Fibroblast of peridontal ligament (primary cell): Measurements from ENCODE around the gene SOWAHB.
A peak's percentile ranks its signal among the peaks of the same experiment; 100 is the strongest.
"Not testable (repeated sequence)": the region's sequence is repeated elsewhere in the genome, so short reads cannot be mapped to it uniquely, and the experiment has no call there.

Source experiments
- DNase-seq: peaks from one replicate; pipeline ENCODE4 v3.0.0-alpha.2; 2010; ENCODE audit errors: extremely low read depth

SOWAHB gene

GRCh38 chr4:76896048-76896447 is 1.9 kb downstream of the SOWAHB start:
- DNase-seq, result no peak

DNA sequence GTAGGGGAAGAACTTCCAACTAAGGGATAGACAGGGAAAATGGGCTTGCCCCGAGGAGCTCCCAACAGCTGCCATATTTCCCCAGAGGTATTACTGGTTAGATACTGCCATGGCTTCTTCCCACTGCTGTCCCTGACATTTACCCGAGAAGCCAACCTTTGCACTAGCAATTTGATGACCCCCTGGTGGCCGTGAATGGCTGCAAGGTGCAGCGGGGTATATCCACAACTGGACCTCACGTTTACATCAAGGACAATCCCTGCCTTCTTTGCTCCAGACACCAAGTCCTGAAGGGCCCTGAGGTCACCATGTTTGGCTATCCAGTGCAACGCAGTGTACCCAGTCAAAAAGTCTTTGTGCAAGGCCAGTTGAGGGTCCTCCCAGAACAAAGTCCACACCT is 2.3 kb downstream of the SOWAHB start:
- no peak for DNase-seq

GRCh38 chr4:76894537-76895255 is 3.2 kb downstream of the SOWAHB start:
- no peak for DNase-seq

DNA sequence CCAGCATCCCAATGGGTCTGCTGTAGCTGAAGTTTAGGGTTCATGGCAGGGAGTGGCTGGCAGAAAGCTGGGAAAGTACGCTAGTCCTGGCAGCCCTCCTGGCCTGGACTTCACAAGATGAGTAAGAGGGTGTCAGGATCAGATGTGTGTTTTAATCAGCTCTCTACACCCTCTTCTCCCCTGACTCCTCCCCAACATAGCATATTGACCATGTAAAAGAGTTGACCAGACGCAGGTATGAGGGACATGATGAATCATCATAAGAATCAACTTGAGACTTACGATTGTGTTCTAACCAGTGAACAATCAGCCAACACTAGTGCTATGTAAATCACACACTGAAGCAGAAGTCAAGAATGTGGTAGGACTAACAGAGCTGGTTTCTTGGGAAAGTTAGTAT is 5.3 kb downstream of the SOWAHB start:
- no peak for DNase-seq

DNA sequence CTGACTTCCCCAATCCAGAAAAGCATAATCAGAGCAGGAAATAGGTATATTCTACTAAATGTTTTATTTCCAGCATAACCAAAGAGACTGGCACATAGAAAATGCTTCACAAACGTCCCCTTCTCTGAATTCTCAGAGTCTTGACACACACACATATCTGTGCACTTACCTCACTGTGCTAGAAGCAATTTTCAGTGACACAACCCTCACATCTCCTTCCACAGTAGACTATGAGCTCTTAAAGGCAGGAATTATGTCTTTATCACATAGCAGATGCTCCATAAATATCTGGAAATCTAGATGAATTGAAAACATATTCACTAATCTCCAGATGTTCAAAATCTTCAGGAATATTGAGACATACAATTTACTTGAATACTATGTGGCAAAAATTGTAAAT is 5.9 kb downstream of the SOWAHB start:
- no peak for DNase-seq

DNA sequence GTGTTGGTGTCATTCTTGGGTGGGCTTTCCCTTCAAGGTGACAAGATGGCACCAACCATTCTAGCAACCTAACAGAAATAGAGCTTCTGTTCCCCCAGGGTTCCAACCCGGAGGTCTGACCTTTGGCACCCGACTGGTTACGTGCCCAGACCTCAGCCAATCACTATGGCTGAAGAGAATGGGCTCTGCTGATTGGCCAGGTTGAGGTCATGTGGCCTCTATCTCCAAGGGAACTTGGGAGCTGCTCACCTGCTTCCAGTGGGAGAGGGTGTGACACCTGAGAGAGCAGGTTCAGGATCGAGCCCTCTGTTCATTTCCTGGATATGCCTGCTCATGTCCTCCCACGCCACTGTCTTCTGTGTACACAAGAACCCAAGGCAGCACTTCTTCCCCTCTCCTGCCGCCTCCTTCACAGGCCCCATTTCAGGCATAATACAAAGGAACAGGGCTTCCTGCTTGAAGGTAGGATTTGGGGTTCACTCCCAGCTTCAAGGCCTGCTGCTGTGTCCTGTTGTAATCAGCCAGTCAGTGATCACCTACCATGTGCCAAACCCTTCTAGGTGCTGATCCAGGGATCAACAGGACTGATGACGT is 11.0 kb downstream of the SOWAHB start:
- no peak for DNase-seq

DNA sequence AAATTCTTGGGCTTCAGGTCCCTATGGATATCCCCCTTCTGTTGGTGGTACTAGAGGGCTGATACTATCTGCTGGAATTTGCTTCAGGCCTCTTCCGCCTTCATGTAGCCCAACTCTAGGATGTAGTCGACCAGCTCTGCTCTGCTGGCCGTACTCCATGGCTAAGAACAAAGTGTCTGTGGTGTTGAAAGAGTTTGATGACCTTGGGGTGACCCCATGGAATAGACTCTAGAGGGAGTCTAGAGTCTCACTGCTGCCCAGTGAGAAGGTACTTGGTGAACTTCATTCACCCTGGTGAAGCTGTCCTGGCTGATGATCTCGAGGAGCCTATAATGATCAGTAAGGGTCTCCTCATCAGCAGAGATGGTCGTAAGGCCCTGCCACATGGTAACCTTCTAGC is 11.7 kb downstream of the SOWAHB start:
- no peak for DNase-seq

GRCh38 chr4:76883147-76883546 is 14.8 kb downstream of the SOWAHB start:
- no peak for DNase-seq

GRCh38 chr4:76882630-76883029 is 15.3 kb downstream of the SOWAHB start:
- DNase-seq, result no peak

DNA sequence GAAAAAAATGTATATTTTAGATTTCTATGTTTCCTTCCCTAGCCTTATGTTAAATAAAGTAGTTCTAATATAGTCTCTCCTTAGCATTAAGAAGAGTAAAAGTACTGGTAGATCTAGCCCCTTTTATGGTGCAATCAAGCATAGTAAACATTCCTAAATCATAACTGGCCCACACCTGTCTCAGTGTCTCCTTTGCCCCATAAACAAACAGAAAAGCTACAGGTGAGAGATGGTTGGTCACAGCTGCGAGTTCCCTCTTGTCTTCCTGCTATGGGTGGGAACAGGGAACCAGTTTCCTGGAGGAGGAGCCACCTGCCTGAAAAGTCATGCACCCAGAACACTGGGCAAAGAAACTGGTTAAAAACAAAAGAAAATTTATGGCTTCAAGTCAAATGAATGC is 16.6 kb downstream of the SOWAHB start:
- DNase-seq, result no peak

DNA sequence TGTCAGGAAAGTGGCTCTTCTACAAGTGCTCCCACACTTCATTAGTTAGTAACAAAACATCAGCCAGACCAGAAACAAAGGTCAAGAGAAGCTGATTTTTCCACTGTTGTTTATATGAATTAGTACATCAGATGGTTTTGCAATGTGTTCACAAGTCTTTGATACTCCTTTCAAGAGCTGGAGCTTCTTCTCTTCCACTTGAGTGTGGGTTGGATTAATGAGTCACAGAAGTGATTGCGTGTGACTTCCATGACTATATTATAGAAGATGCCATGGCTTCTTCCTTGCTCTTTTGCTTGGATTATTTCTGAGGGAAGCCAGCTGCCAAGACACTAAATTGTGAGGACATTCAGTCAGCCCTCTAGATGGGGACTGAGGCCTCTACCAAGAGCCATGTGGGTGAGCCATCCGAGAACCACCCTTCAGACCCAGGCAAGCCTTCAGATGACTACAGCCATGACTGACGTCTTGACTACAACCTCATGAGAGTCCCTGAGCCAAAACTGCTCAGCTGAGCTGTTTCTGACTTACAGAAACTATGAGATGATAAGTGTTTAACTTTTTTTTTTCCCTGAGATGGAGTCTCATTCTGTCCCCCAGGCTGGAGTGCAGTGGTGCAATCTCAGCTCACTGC is 18.1 kb downstream of the SOWAHB start:
- no peak for DNase-seq

DNA sequence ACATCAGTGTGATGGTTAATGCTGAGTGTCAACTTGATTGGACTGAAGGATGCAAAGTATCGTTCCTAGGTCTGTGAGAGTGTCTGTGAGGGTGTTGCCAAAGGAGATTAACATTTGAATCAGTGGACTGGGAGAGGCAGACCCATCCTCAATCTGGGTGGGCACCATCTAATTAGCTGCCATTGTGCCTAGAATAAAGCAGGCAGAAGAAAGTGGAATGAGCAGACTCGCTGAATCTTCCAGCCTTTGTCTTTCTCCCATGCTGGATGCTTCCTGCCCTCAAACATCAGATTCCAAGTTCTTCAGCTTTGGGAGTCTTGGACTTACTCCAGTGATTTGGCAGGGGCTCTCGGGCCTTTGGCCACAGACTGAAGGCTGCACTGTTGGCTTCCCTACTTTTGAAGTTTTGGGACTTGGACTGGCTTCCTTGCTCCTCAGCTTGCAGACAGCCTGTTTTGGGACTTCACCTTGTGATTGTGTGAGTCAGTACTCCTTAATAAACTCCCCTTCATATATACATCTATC is 19.2 kb downstream of the SOWAHB start:
- DNase-seq, result not testable (repeated sequence)

GRCh38 chr4:76874176-76874575 is 23.8 kb downstream of the SOWAHB start:
- no peak for DNase-seq

GRCh38 chr4:76873495-76873894 is 24.4 kb downstream of the SOWAHB start:
- no peak for DNase-seq

DNA sequence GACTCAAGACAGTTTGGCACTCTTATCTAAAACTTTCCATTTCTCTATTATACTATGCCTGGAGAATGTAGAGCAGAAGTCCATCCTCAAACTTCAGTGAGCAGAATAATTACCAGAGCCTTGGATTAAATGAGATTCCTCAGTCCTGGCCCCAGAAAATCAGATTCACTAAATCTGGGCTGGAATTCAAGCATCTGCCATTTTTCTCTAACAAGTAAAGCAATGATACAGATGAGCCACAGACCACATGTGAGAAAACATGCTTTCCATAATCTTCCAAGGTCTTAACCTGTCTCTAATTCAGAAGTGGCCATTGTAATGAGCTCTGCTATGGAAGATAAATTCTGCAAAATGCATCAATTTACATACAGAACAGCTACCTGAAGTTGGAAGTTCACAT is 25.4 kb downstream of the SOWAHB start:
- DNase-seq, result no peak

DNA sequence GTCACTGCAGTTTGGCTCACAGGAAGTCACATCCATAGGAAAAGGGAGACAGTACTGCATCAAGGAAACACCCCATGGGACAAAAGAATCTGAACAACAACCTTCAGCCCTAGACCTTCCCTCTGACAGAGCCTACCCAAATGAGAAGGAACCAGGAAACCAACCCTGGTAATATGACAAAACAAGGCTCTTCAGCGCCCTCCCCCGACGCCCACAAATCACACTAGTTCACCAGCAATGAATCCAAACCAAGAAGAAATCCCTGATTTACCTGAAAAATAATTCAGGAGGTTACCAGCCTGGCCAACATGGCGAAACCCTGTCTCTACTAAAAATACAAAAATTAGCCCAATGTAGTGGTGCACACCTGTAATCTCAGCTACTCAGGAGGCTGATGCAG is 29.2 kb downstream of the SOWAHB start:
- DNase-seq, result not testable (repeated sequence)

DNA sequence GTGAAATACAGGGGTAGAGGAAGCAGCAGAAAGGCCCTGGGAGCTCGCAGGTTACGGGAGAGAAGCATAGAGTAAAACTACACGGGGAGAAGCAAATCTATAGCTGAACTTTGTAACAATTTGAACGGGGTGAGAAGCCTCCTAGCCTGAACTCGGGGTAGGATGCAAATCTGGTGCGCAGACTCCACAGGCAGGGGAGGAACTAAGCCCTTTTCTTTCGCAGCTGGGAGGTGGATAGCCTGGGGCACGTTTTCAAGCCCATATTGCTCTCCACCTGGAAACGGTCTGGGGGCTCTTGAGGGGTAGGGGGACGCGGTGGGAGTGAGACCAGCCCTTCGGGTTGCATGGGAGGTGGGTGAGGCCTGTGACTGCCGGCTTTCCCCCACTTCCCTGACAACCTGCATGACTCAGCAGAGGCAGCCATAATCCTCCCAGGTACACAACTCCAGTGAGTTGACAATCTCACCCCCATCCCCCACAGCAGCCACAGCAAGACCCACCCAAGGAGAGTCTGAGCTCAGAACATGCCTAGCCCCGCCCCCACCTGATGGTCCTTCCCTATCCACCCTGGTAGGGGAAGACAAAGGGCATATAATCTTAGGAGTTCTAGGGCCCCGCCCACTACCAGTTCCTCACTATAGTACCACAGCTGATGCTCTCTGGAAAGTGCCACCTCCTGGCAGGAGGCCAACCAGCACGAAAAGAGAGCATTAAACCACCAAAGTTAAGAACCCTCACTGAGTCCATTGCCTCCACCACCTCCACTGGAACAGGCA is 29.9 kb downstream of the SOWAHB start:
- DNase-seq, result no peak

DNA sequence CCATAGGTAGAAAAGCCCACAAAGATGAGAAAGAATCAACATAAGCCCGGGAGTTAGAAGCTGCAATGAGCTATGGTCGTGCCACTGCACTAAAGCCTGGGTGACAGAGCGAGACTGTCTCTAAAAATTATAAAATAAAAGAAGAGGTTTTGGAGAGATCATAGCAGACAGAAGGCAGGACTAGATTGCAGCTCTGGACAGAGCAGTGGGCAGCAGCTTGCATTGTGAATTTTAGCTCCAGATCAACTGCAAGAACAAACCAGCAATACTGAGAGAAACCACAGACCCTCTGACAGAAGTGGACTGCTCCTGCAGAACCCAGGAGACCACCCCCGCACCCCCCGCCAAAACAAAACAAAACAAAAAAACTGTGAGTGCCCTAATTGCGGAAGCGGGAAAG is 30.6 kb downstream of the SOWAHB start:
- no peak for DNase-seq

GRCh38 chr4:76866641-76867040 is 31.3 kb downstream of the SOWAHB start:
- no peak for DNase-seq

DNA sequence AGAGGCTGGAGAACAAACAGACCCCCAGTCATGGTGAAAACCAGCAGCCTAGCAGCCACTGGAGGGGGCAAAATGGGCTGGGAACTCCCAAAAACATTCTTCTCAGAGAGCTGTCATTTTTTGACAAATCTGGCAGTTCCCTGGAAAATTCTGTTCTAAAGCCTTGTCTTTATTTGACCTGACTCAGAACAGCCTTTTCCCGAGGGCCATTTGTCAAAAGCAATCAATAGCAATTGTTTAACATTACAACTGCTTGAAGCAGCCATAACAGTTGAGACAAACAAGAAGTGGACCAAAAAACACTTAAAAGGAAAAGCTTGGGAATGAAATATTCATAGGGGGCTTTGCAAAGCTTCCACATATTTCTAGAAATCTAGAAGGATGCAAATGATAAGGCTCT is 39.6 kb downstream of the SOWAHB start:
- no peak for DNase-seq

- no peak for DNase-seq
Observed at GRCh38 chr4:76857074-76857409, 40.9 kb downstream of the SOWAHB start.

DNA sequence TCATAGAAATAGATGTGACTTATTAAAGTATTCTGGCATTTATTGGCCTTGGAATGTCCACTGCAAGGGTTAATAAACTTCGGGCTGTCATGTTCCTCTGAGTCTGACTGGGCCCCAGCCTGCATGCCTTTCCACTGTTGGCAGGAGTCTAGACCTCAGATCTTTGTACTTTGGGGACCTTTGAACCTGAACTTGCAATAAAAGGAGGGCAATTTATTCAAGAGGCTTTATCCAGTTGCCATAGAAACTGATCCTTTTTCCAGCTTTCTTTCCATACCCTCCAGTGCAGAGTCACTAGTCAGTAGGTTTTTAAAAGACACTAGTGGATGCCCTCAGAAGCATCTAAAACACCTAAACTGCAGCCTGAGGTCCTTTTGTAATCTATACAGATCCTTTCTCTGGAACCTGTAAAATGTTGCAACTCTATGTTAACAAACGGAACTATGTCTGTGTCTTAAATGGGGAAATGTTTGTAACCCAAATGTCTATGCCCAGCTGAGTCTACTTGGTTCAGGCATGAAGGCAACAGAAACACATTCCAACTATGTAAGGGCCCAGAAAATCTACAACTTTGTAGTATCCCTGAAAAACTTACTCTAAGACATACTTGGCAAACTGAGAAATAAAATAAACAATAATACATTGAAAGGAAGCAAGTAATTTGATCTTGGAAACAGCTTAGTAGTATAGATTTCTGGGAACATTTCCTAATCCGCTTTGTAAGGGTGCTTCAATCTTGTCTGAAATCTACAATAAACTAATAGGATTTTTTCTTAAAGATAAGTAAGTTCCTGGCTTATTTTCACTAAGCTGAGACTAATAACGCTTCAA is 41.5 kb downstream of the SOWAHB start:
- DNase-seq, result peak; percentile 86
